Muscle layer of duodenum (tissue), 2 donors: ENCODE measurements around the gene HCCS.

ENCODE experiments used
- H3K27ac ChIP-seq: one replicate; pipeline ENCODE4 v1.7.0; 2013; ENCODE audit warnings: mild to moderate bottlenecking, low read length
- H3K27me3 ChIP-seq: one replicate; pipeline ENCODE4 v1.7.0; 2013; ENCODE audit warnings: low read depth, mild to moderate bottlenecking, control low read depth, low read length
- H3K36me3 ChIP-seq, 2 donors: one replicate each; pipeline ENCODE4 v1.7.0; 2013; ENCODE audit warnings: low read length in 2 of 2, control low read depth in 1 of 2, mild to moderate bottlenecking in 1 of 2; ENCODE audit not compliant: insufficient read depth in 2 of 2, control insufficient read depth in 1 of 2
- H3K4me1 ChIP-seq, 2 donors: one replicate each; pipeline ENCODE4 v1.7.0; 2013; ENCODE audit warnings: low read length in 2 of 2, mild to moderate bottlenecking in 2 of 2, control low read depth in 1 of 2, moderate library complexity in 1 of 2; ENCODE audit not compliant: insufficient read depth in 2 of 2, control insufficient read depth in 1 of 2
- H3K4me3 ChIP-seq, 2 donors: one replicate each; pipeline ENCODE4 v1.7.0; 2013; ENCODE audit warnings: low read length in 2 of 2, low read depth in 1 of 2, mild to moderate bottlenecking in 1 of 2
- H3K9me3 ChIP-seq, 2 donors: one replicate each; pipeline ENCODE4 v1.7.0; 2013; ENCODE audit warnings: low read length in 2 of 2, control low read depth in 1 of 2, mild to moderate bottlenecking in 1 of 2; ENCODE audit not compliant: control insufficient read depth in 1 of 2
- donor health status: healthy.

The HCCS gene

DNA sequence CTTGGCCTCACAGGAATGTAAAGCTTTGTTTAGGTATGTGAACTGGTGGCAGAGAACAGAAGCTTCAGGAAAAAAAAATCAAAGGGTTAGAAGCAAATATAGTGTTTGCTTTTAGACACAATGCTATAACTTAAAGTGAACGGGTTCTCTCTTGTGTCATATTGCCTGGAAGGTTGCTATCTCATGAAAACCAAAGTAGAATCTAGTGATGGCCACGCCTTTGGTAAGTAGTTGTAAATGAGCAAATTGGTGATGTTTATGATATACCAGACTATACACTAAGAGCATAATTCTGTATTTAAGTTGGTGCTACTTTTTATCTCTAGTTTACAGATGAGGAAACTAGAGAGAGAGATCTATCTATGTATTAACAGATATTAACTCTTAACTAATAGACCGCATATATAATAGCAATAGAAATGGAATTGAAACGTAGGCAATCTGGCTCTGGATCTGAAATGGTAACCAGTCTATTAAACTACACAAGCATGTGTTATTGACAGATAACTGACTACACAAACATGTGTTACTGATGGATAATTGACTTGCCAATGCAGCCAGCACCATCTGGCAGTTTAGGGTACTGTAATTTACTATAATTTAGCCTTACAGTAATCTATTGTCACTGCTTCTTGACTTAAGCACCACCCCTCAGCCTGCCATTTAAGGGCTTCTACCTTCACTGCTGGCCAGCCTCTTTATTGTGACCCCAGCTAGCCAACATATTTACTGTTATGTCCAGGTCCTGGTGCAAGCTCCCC, 40.8 kb downstream of the HCCS start:
- Histone ChIP-seq H3K9me3 (no peaks in the 10 kb centered on the region), H3K27me3 (no peaks in the 10 kb centered on the region), H3K27ac (no peak overlapping the region), H3K4me1 (no peaks in the 10 kb centered on the region), H3K36me3 (peaks cover 0 to 11% of the 10 kb centered on the region in 2 donors), H3K4me3 (no peak overlapping the region)

DNA sequence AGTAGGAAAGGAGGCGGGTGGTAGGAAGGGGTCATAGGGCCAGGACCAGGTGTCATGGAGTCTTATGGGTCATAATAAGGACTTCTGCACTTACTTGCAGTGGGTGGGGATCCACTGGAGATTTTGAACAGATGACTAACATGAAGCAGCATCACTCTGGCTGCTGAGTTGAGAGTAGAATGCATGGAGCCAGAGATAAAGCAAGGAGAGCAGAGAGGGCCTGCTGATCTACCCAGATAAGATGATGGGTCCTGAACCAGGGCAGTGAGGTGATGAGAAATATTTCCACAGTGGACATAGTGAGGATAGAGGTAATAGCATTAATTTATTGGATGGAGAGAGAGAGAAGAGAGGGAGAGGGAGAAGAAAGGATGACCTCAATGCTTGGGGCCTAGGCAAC, 48.0 kb downstream of the HCCS start:
- H3K27me3 ChIP-seq = no peaks in the 10 kb centered on the region
- H3K4me1 ChIP-seq = no peaks in the 10 kb centered on the region
- no peaks in the 10 kb centered on the region for H3K9me3 ChIP-seq
- H3K36me3 ChIP-seq = peaks cover 0 to 11% of the 10 kb centered on the region in 2 donors
- no peak overlapping the region for H3K27ac ChIP-seq
- H3K4me3 ChIP-seq = no peak overlapping the region

DNA sequence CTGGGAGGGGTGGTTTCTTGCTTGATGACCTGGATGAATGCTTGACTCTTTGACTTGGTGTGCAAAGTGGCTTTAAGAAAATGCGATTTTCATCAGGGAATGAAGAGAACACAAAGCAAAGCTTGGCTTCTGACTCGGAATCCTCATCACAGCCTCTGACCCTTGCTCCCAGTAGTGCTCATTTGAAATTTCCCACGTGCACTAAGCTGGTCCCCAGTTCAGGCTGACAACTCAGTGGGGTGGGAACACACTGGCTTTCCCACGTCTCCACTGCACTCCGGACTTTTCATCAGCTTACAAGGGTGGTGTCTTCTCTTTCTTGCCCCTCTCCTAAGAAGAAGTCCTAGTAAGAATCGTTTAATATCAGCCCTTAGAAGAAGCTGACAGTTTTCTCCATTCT, 53.3 kb downstream of the HCCS start:
- Histone ChIP-seq H3K27me3 (no peaks in the 10 kb centered on the region), H3K4me1 (no peaks in the 10 kb centered on the region), H3K36me3 (peaks cover 4 to 7% of the 10 kb centered on the region in 2 donors), H3K9me3 (no peaks in the 10 kb centered on the region), H3K4me3 (no peak overlapping the region), H3K27ac (no peak overlapping the region)

DNA sequence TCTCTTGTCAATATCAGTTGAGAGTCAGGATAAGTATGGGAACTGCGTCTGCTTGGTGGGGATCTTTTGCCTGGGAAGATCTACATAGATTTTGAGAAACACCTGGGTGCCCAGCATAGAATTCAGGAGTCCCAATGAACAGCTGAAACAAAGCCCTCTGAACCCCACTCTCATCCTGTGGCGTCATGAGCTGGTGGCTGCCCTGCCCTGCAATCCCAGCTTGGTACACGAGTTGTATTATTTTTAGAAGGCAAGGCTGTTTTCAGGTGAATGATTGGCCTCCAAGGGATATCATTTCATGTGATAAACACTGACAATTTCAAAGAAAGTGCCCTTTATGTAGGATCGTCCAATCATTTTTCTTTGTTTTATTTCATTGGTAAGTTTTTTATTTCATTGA, 60.8 kb downstream of the HCCS start:
- Histone ChIP-seq H3K4me3 (no peak overlapping the region), H3K36me3 (peaks cover 5 to 7% of the 10 kb centered on the region in 2 donors), H3K27me3 (no peaks in the 10 kb centered on the region), H3K27ac (no peak overlapping the region), H3K4me1 (no peaks in the 10 kb centered on the region), H3K9me3 (no peaks in the 10 kb centered on the region)

DNA sequence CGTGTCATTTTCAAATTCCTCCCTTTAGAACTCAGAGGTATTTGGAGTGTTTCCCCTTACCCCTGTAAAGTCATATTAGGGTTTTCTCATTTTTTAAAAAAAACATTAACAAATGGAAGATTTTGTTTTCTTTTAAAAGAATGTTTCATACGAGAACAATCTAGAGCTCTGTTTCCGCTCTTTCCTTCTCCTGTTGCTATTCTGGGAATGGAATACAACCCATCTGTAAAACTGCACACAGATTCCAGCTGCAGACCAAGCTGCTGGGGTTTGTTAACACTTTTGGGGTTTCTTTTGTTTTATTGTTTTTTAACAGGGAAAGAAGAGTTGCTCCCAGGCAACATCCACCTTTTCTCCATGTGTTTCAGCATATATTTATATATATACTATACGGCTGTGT, 61.3 kb downstream of the HCCS start:
- Histone ChIP-seq H3K27ac (no peak overlapping the region), H3K4me3 (no peak overlapping the region), H3K27me3 (no peaks in the 10 kb centered on the region), H3K4me1 (no peaks in the 10 kb centered on the region), H3K9me3 (no peaks in the 10 kb centered on the region), H3K36me3 (peaks cover 5 to 8% of the 10 kb centered on the region in 2 donors)
